Mucosa of stomach (tissue), 1 donor: Measurements from ENCODE around the gene BEND7.
"Not testable (repeated sequence)": the region's sequence is repeated elsewhere in the genome, so short reads cannot be mapped to it uniquely, and the experiment has no call there.

Source experiments
- H3K27me3 ChIP-seq: one replicate; pipeline ENCODE4 v1.7.0; 2013; ENCODE audit warnings: mild to moderate bottlenecking, low read length; ENCODE audit not compliant: control insufficient read depth, insufficient read depth
- H3K36me3 ChIP-seq: one replicate; pipeline ENCODE4 v1.7.0; 2013; ENCODE audit warnings: low read length; ENCODE audit not compliant: control insufficient read depth, insufficient read depth
- H3K4me1 ChIP-seq: one replicate; pipeline ENCODE4 v1.7.0; 2013; ENCODE audit warnings: mild to moderate bottlenecking, low read length; ENCODE audit not compliant: control insufficient read depth, insufficient read depth
- H3K4me3 ChIP-seq: one replicate; pipeline ENCODE4 v1.7.0; 2013; ENCODE audit warnings: low read length
- H3K9ac ChIP-seq: one replicate; pipeline ENCODE4 v1.7.0; 2013; ENCODE audit warnings: mild to moderate bottlenecking, low read length, moderate library complexity
- H3K9me3 ChIP-seq: one replicate; pipeline ENCODE4 v1.7.0; 2013; ENCODE audit warnings: mild to moderate bottlenecking, low read length, moderate library complexity; ENCODE audit not compliant: control insufficient read depth
- donor health status: Pancreatic carcinoma.

Gene BEND7

GRCh38 chr10:13404305-13404759, 124.5 kb downstream of the BEND7 start:
- H3K36me3 ChIP-seq: no peaks in the 10 kb centered on the region

GRCh38 chr10:13403426-13403825, 125.4 kb downstream of the BEND7 start:
- not testable (repeated sequence) for H3K36me3 ChIP-seq, H3K4me3 ChIP-seq, H3K9ac ChIP-seq, H3K9me3 ChIP-seq, H3K27me3 ChIP-seq
- peaks cover 26% of the 10 kb centered on the region for H3K4me1 ChIP-seq

More at GRCh38 chr10:13404305-13404759, 124.5 kb downstream of the BEND7 start:
- H3K4me1 ChIP-seq: peaks cover 26% of the 10 kb centered on the region
- peaks cover 4% of the 10 kb centered on the region for H3K9me3 ChIP-seq
- H3K9ac ChIP-seq: no peak overlapping the region
- no peaks in the 10 kb centered on the region for H3K27me3 ChIP-seq
- H3K4me3 ChIP-seq: no peak overlapping the region

- Histone ChIP-seq H3K27me3 (no peaks in the 10 kb centered on the region), H3K9ac (no peak overlapping the region), H3K36me3 (no peaks in the 10 kb centered on the region), H3K4me3 (no peak overlapping the region), H3K4me1 (peaks cover 26% of the 10 kb centered on the region), H3K9me3 (peaks cover 4% of the 10 kb centered on the region)
These were observed 126.8 kb downstream of the BEND7 start for GRCh38 chr10:13402021-13402420.

GRCh38 chr10:13401142-13401541, 127.7 kb downstream of the BEND7 start:
- no peak overlapping the region for H3K4me3 ChIP-seq
- H3K4me1 ChIP-seq: peaks cover 26% of the 10 kb centered on the region
- H3K27me3 ChIP-seq: no peaks in the 10 kb centered on the region
- no peaks in the 10 kb centered on the region for H3K36me3 ChIP-seq
- no peak overlapping the region for H3K9ac ChIP-seq
- peaks cover 4% of the 10 kb centered on the region for H3K9me3 ChIP-seq

- no peaks in the 10 kb centered on the region for H3K27me3 ChIP-seq
- no peak overlapping the region for H3K9ac ChIP-seq
- no peak overlapping the region for H3K4me3 ChIP-seq
- peaks cover 4% of the 10 kb centered on the region for H3K9me3 ChIP-seq
- H3K4me1 ChIP-seq: peaks cover 26% of the 10 kb centered on the region
- no peaks in the 10 kb centered on the region for H3K36me3 ChIP-seq
These were observed 128.4 kb downstream of the BEND7 start for GRCh38 chr10:13400196-13400965.

GRCh38 chr10:13399752-13400151, 129.1 kb downstream of the BEND7 start:
- Histone ChIP-seq H3K36me3 (no peaks in the 10 kb centered on the region), H3K9me3 (peaks cover 4% of the 10 kb centered on the region), H3K27me3 (no peaks in the 10 kb centered on the region), H3K4me3 (no peak overlapping the region), H3K9ac (no peak overlapping the region), H3K4me1 (peaks cover 21% of the 10 kb centered on the region)

- Histone ChIP-seq H3K4me3 (no peak overlapping the region), H3K4me1 (peaks cover 19% of the 10 kb centered on the region), H3K27me3 (no peaks in the 10 kb centered on the region), H3K9ac (no peak overlapping the region), H3K9me3 (peaks cover 4% of the 10 kb centered on the region), H3K36me3 (no peaks in the 10 kb centered on the region)
These were observed 129.6 kb downstream of the BEND7 start for GRCh38 chr10:13399236-13399635.

GRCh38 chr10:13397052-13397451, 131.8 kb downstream of the BEND7 start:
- Histone ChIP-seq H3K4me1 (peaks cover 14% of the 10 kb centered on the region), H3K4me3 (no peak overlapping the region), H3K27me3 (no peaks in the 10 kb centered on the region), H3K9me3 (peaks cover 4% of the 10 kb centered on the region), H3K9ac (no peak overlapping the region), H3K36me3 (no peaks in the 10 kb centered on the region)

GRCh38 chr10:13396369-13396768, 132.4 kb downstream of the BEND7 start:
- Histone ChIP-seq H3K4me1 (peaks cover 13% of the 10 kb centered on the region), H3K36me3 (no peaks in the 10 kb centered on the region), H3K9ac (no peak overlapping the region), H3K4me3 (no peak overlapping the region), H3K27me3 (no peaks in the 10 kb centered on the region), H3K9me3 (peaks cover 4% of the 10 kb centered on the region)

GRCh38 chr10:13395540-13395939, 133.3 kb downstream of the BEND7 start:
- H3K36me3 ChIP-seq: no peaks in the 10 kb centered on the region
- H3K4me3 ChIP-seq: no peak overlapping the region
- peaks cover 4% of the 10 kb centered on the region for H3K9me3 ChIP-seq
- H3K9ac ChIP-seq: no peak overlapping the region
- peaks cover 6% of the 10 kb centered on the region for H3K4me1 ChIP-seq
- no peaks in the 10 kb centered on the region for H3K27me3 ChIP-seq

GRCh38 chr10:13393640-13394039, 135.2 kb downstream of the BEND7 start:
- Histone ChIP-seq H3K4me1 (peaks cover 6% of the 10 kb centered on the region), H3K9me3 (no peaks in the 10 kb centered on the region), H3K36me3 (no peaks in the 10 kb centered on the region), H3K9ac (no peak overlapping the region), H3K4me3 (no peak overlapping the region), H3K27me3 (no peaks in the 10 kb centered on the region)

- Histone ChIP-seq H3K27me3 (no peaks in the 10 kb centered on the region), H3K36me3 (no peaks in the 10 kb centered on the region), H3K4me1 (peaks cover 6% of the 10 kb centered on the region), H3K4me3 (no peak overlapping the region), H3K9ac (no peak overlapping the region), H3K9me3 (no peaks in the 10 kb centered on the region)
These were observed 136.1 kb downstream of the BEND7 start for GRCh38 chr10:13392701-13393100.
